Erythroblast (primary cell): ENCODE data around the gene TMEM254.

Experiments used
- GATA1 ChIP-seq: IDR thresholded peaks from 2 replicates; pipeline ENCODE4 v1.6.1; 2011; ENCODE audit warnings: low read depth, mild to moderate bottlenecking, control low read depth, low read length, moderate library complexity
- POLR2A ChIP-seq: IDR thresholded peaks from 2 replicates; pipeline ENCODE4 v1.6.1; 2011; ENCODE audit warnings: mild to moderate bottlenecking, low read length

DNA sequence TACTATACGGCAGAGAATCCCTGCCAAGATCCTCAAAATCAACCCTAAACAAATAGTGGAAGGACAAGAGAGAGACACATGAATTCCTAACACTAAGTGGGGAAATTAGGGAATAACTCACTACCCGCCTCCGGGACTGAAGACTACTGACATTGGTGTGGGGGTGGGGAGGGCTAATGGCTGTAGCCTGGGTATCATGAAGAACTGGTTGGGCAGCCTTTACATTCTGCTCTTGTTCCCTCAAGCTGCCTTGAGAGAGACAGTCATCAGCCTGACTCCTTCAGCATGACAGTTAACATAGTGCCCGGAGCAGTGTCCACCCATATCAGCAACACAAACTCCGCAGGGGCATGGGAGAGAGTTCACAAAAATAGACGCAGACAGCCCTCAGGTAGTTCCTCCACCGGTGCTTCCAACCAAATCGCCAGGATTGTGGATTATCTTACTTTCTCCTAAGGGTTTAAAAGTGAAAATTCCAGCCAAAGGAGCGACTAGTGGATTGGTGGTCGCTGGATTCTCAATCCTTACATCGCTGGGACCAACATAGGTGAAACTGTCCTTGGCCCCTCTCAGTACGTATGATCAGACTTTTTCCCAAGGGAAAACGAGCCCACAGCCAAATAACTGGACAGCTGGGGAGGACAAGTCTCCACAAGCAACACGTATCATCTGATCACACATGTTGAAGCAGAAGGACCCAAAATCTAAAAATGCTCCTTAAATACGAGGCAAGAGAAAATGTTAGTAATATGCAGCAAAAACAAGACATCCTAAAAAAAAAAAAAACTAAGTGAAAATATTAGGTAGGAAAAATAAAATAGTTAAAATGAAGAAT, 22.6 kb downstream of the TMEM254 start:
- TF ChIP-seq POLR2A (no peak), GATA1 (no peak)
